ENCODE results near the gene SPATA24.

DNA sequence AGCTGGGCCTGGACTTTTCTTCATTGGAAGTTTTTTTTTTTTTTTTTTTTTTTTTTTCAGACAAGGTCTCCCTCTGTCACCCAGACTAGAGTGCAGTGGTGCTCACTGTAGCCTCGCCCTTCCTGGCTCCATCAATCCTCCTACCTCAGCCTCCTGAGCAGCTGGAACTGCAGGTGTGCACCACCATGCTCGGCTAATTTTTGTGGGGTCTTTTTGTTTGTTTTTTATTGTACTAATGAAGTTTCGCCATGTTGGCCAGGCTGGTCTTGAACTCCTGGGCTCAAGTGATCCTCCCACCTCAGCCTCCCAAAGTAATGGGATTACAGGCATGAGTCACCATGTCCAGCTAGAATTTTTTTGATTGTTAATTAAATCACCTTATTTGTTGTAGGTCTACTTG lies 31.8 kb upstream of the SPATA24 start:
- TF ChIP-seq, protein P1, sequence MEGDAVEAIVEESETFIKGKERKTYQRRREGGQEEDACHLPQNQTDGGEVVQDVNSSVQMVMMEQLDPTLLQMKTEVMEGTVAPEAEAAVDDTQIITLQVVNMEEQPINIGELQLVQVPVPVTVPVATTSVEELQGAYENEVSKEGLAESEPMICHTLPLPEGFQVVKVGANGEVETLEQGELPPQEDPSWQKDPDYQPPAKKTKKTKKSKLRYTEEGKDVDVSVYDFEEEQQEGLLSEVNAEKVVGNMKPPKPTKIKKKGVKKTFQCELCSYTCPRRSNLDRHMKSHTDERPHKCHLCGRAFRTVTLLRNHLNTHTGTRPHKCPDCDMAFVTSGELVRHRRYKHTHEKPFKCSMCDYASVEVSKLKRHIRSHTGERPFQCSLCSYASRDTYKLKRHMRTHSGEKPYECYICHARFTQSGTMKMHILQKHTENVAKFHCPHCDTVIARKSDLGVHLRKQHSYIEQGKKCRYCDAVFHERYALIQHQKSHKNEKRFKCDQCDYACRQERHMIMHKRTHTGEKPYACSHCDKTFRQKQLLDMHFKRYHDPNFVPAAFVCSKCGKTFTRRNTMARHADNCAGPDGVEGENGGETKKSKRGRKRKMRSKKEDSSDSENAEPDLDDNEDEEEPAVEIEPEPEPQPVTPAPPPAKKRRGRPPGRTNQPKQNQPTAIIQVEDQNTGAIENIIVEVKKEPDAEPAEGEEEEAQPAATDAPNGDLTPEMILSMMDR (IDR thresholded peaks at IDR 0.05; ENCODE audit: borderline replicate concordance, extremely low read depth, low read length, poor library complexity, severe bottlenecking) = no peak
- no peak for TF ChIP-seq EZH2 (IDR thresholded peaks at IDR 0.05; ENCODE audit: borderline replicate concordance, low read depth, low read length, severe bottlenecking)
